AG10803 (cell line): ENCODE measurements around the gene RNASEH2A.

Source experiments
- DNase-seq: peaks from one replicate; pipeline ENCODE4 v3.0.0; 2010; ENCODE audit warnings: low read depth
- H3K4me3 ChIP-seq: 2 replicates; pipeline ENCODE4 v1.5.1; 2011; ENCODE audit warnings: mild to moderate bottlenecking, low read length, control low read depth
- TF ChIP-seq, protein P1 (sequence below): conservative IDR thresholded peaks from 2 replicates; pipeline ENCODE4 v1.5.1; 2011; ENCODE audit warnings: mild to moderate bottlenecking, low read length, control low read depth, inconsistent platforms

Gene RNASEH2A

DNA sequence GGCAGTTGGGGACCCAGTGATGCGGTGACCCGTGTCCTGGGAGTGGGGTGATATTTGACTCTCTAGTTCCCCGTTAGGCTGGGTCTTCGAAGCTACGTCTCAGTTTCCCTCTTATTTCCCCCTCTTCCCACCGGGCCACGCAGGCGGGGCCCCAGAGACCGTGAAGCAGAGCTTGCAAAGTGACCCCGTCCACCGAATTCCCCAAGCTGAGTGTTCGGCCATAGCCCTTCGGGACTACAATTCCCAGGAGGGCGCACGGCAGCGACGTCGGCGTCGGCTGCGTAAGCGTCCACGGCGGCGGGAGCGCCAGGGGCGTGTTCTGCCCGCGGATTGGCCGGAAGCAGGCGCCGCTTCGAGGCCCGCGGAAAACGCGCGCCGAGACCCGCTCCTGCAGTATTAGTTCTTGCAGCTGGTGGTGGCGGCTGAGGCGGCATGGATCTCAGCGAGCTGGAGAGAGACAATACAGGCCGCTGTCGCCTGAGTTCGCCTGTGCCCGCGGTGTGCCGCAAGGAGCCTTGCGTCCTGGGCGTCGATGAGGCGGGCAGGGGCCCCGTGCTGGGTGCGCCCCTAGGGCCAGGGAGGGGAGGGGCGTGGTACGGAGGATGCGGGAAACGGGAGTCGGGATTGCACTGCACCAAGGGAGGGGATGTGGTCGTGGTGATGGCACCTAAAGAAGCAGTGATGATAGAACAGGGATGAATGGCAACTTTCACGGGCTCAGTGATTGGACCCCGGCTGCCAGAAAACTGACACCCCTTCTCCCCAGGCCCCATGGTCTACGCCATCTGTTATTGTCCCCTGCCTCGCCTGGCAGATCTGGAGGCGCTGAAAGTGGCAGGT is at the start of gene RNASEH2A:
TSS of gene RNASEH2A (plus strand) at position 343 of the 840 bp plus-strand sequence. CDS start at position 433, 90 bp downstream.
- TF ChIP-seq, protein P1, sequence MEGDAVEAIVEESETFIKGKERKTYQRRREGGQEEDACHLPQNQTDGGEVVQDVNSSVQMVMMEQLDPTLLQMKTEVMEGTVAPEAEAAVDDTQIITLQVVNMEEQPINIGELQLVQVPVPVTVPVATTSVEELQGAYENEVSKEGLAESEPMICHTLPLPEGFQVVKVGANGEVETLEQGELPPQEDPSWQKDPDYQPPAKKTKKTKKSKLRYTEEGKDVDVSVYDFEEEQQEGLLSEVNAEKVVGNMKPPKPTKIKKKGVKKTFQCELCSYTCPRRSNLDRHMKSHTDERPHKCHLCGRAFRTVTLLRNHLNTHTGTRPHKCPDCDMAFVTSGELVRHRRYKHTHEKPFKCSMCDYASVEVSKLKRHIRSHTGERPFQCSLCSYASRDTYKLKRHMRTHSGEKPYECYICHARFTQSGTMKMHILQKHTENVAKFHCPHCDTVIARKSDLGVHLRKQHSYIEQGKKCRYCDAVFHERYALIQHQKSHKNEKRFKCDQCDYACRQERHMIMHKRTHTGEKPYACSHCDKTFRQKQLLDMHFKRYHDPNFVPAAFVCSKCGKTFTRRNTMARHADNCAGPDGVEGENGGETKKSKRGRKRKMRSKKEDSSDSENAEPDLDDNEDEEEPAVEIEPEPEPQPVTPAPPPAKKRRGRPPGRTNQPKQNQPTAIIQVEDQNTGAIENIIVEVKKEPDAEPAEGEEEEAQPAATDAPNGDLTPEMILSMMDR = no peak
- peak within 1 kb of the TSS; percentile 79 for H3K4me3 ChIP-seq
- DNase-seq = peak; percentile 88

DNA sequence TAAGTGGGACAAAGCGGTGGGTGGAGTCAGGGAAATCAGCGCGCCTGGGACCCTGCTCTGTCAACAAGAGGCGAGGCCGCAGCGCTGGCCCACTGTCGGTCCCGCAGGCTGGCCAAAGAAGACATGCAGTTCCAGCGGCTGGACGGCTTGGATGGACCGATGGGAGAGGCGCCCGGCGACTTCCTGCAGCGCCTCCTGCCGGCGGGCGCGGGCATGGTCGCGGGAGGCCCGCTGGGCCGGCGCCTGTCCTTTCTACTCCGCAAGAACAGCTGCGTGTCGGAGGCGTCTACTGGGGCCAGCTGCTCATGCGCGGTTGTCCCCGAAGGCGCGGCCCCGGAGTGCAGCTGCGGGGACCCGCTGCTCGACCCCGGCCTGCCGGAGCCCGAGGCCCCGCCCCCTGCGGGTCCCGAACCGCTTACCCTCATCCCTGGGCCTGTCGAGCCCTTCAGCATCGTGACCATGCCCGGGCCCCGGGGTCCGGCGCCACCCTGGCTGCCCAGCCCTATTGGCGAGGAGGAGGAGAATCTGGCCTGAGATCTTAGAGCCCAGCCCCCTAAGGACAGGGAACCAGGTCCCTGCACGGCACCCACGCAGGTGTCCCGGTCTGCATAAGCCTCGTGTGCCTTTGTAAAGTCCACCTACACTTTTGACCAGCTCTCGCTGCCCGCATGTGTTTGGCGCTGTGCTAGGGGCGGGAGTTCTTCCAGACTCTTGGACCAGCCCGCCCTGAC is 48.7 kb upstream of the RNASEH2A start:
- H3K4me3 ChIP-seq = peak overlapping the region; percentile 52
- TF ChIP-seq, protein P1 = peak; percentile 67
- peak; percentile 69 for DNase-seq

DNA sequence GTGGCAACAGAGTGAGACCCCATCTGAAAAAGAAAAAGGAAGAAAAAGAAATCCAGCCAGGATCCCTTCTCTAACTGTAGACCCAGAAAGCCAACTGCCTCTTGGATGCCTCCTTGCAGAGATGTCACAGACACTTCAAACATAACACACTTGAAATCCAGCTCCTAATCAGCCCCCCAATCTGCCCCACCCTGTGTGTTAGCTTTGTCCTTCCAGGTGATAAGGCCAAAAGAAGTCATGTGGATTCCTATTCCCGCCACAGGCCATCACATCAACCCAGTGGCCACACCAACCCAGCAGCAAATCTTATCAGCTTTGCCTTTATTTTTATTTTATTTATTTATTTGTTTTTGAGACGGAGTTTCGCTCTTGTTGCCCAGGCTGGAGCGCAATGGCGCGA is 46.7 kb upstream of the RNASEH2A start:
- TF ChIP-seq, protein P1 = no peak
- no peak overlapping the region for H3K4me3 ChIP-seq
- DNase-seq = no peak

DNA sequence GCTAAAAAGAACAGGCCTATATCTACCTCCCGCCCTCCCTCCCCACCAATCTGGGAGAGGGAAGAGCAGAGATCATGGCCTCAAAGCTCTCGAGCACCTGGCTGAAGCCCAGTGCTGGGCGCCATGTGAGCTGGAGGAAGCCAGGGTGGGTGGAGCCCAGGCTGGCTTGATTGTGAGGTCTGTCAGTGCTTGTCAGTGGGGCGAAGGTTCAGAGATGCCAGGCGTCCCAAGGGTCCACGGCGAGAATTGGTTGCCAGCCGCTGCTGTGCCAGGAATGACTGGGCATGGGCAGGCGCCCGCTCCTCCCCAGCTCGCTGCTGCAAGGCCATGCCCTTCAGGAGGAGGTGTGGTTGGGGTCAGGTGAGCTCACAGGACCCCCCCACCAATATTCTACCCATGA is 43.3 kb upstream of the RNASEH2A start:
- H3K4me3 ChIP-seq = no peak overlapping the region
- DNase-seq = no peak
- TF ChIP-seq, protein P1 = no peak

DNA sequence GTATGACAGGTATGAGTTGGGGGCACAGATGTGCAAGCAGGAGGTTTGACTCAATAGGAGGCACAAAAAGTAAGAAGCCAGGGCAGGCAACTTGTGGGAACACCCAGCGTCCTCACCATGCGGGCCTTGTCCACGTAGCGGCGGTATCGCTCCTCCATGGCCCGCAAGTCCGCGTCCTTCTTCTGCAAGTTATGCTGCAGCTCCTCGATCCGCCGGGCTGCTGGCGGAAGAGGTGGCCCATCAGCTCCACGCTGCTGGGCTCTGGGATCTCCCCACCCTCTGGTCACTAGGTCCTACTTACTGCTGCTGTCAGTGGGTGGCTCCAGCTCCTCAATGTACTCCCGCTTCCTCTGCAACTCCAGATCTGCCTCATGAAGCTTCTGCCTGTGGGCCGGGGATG is 41.7 kb upstream of the RNASEH2A start:
- no peak overlapping the region for H3K4me3 ChIP-seq
- TF ChIP-seq, protein P1 = no peak
- DNase-seq = no peak

DNA sequence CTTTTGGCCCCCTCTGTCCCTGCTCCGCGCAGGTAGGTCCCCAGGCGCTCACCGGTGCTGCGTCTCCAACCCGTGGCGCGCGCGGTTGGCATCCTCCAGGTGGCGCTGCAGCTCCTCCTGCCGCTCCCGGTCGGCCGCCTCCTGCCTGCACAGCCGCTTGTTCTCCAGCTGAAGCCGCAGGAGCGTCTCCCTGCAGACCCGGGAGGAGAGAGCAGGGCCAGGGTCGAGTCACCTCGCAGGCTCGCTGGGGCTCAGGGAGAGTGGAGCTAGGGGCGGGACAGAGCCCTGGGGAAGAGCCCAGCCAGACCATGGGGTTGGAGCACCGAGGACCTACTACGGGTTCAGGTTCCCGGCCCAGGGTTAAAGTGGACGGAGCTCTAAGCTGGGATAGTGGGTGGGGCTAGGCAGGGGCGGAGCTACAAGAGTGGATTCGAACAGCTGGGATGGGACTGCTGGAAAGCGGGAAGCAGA is 40.3 kb upstream of the RNASEH2A start:
- peak overlapping the region; percentile 58 for H3K4me3 ChIP-seq
- TF ChIP-seq, protein P1 = peak; percentile 51
- peak; percentile 63 for DNase-seq
